Kidney (tissue), 14 donors: ENCODE data around the gene SFMBT2. TPM values are rescaled to one million over a fixed set of nuclear protein-coding genes. Genes with fewer than 3 reads are reported as not detected.

Experiments
- DNase-seq, 5 donors: peaks; one replicate each; pipeline ENCODE4 v3.0.0-alpha.2; 2013 to 2020
- FAIRE-seq: peaks from 2 replicates; lab custom pipeline; 2012; peaks lifted over from hg19 to GRCh38; lab: Jason Lieb, UNC
- H3K27ac ChIP-seq, 2 donors: one replicate each; pipeline ENCODE4 v1.7.0; 2013; ENCODE audit warnings: low read depth in 2 of 2, low read length in 2 of 2, inconsistent platforms in 1 of 2
- H3K27me3 ChIP-seq: one replicate; pipeline ENCODE4 v1.7.1; 2013; ENCODE audit warnings: low read length, inconsistent platforms; ENCODE audit not compliant: control insufficient read depth, insufficient read depth
- H3K36me3 ChIP-seq, 3 donors: one replicate each; pipeline versions ENCODE4 v1.7.0 to v1.7.1; 2013; ENCODE audit warnings: low read length in 3 of 3, control low read depth in 1 of 3, inconsistent platforms in 1 of 3; ENCODE audit not compliant: insufficient read depth in 3 of 3, control insufficient read depth in 2 of 3
- H3K4me1 ChIP-seq, 3 donors: one replicate each; pipeline versions ENCODE4 v1.7.0 to v1.7.1; 2013; ENCODE audit warnings: low read length in 3 of 3, inconsistent platforms in 1 of 3, low read depth in 1 of 3; ENCODE audit not compliant: control insufficient read depth in 2 of 3, insufficient read depth in 2 of 3
- H3K4me3 ChIP-seq, 3 donors: one replicate each; pipeline versions ENCODE4 v1.7.0 to v1.8.1; 2013; ENCODE audit warnings: low read length in 3 of 3, control low read depth in 1 of 3, inconsistent platforms in 1 of 3
- H3K9ac ChIP-seq, 3 donors: one replicate each; pipeline versions ENCODE4 v1.7.0 to v1.7.1; 2013; ENCODE audit warnings: low read length in 3 of 3, control low read depth in 1 of 3, inconsistent platforms in 1 of 3
- H3K9me3 ChIP-seq, 3 donors: one replicate each; pipeline versions ENCODE4 v1.7.0 to v1.7.1; 2013; ENCODE audit warnings: low read length in 3 of 3, control low read depth in 1 of 3, inconsistent platforms in 1 of 3; ENCODE audit not compliant: control insufficient read depth in 2 of 3, insufficient read depth in 1 of 3
- CTCF ChIP-seq: IDR thresholded peaks from 3 replicates; pipeline ENCODE4 v1.5.1; 2012; ENCODE audit warnings: mild to moderate bottlenecking, moderate library complexity, borderline replicate concordance; ENCODE audit not compliant: insufficient read depth; ENCODE audit errors: extremely low read depth
- intact Hi-C: fragments of 100-400 bp; cut with DNase I; formaldehyde crosslinking; loops from one replicate; pipeline ENCODE4 v1.11.1; 2022
- polyA plus RNA-seq: library from polyadenylated mRNA; stranded (reverse); fragments of 350-450 nt; fragmentation: Illumina TruSeq; extraction: RNeasy Lipid Tissue Mini Kit (QIAGEN cat#74804); gene quantifications from one replicate; pipeline ENCODE4 v1.2.3, GENCODE V29; 2014; ENCODE audit warnings: low read depth, low replicate concordance; ENCODE audit not compliant: insufficient read depth
- total RNA-seq: library from RNA; stranded (reverse); fragmentation: NEBNext Ultra II Directional; extraction: Animal tissue kit (Norgen Biotek cat#: 25700); gene quantifications from one replicate; pipeline ENCODE4 v1.2.1, GENCODE V29; 2021
- donor health status: control.
- donor health status: control.
- donor health status: control.
- donor health status: control.
- donor health status: control.
- donor health status: DM: yes; HTN: yes; CAD: no.
- donor health status: Normal renal cell carcinoma (clear cell type).

SFMBT2 gene
- total and polyA plus RNA-seq, 2 donors from 2014 or later, result 1.2 to 15.3 TPM

DNA sequence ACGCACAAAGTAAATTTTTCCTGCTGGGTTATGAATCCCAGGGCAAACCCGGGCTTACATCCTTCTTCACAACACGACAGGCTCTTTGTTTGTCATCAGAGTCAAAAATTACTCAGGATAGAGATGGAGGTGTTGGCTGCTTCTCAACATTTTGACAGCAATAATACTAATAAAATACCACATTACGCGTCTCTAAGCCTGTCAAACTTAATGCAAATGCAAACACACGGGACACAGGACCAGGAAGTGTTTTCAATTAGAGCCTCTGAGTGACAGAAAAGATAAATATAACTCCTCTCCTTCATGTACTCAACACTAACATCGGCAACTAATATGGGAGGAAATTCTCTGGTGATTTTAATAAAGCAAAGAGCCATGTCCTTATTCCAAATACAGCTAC lies 128.4 kb downstream of the SFMBT2 start:
- H3K4me1 ChIP-seq, result no peaks in the 10 kb centered on the region
- intact Hi-C loops, result no loop called here
- DNase-seq (no peak), FAIRE-seq (no peak)
- no peak for TF ChIP-seq CTCF
- no peaks in the 10 kb centered on the region for H3K9me3 ChIP-seq
- no peak overlapping the region for H3K27ac ChIP-seq
- no peak overlapping the region for H3K4me3 ChIP-seq
- no peaks in the 10 kb centered on the region for H3K27me3 ChIP-seq
- no peaks in the 10 kb centered on the region for H3K36me3 ChIP-seq
- no peak overlapping the region for H3K9ac ChIP-seq

DNA sequence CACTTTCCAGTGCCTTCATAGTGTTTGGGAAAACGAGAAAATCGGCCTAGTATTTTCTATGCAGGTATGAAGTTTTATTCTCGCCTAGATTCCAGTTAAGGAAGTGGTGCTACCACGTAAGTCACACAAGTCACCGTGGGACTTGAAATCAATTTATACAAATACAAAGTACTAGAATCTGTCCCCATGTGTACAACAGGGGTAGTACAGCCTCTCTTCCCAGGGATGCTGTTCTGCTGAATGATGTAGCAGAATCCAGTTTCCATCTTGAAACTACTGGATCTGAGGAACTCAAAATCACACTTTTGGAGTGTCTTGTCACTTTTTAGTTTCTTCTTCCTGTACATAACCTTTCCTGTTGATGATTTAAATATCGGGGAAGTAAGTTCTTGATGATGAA lies 129.4 kb downstream of the SFMBT2 start:
- H3K27ac ChIP-seq, result no peak overlapping the region
- intact Hi-C loops, result no loop called here
- no peak overlapping the region for H3K9ac ChIP-seq
- FAIRE-seq (no peak), DNase-seq (no peak)
- no peak overlapping the region for H3K4me3 ChIP-seq
- TF ChIP-seq CTCF, result no peak
- H3K4me1 ChIP-seq, result no peaks in the 10 kb centered on the region
- H3K27me3 ChIP-seq, result no peaks in the 10 kb centered on the region
- H3K36me3 ChIP-seq, result no peaks in the 10 kb centered on the region
- no peaks in the 10 kb centered on the region for H3K9me3 ChIP-seq

DNA sequence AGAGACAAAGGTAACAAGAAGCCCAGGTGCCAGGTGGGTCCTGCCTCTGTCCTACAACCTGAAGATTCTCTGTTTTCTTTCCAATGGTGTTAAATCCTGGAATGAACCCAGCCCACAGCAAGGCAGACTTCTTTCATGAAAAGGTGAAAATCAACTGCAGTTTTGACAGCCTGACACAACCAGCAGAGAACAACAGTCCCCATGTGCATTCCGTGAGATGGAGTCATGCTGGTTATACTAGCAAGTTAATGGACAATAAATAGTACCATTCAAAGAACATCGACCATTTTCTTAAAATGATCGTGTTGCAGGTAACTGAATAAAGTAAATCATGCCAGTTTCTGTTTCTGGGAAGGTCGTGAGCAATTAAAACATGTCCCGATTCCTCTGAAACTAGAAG lies 131.5 kb downstream of the SFMBT2 start:
- no peak for TF ChIP-seq CTCF
- no peak overlapping the region for H3K4me3 ChIP-seq
- H3K36me3 ChIP-seq, result no peaks in the 10 kb centered on the region
- H3K27ac ChIP-seq, result no peak overlapping the region
- no peaks in the 10 kb centered on the region for H3K4me1 ChIP-seq
- no peak overlapping the region for H3K9ac ChIP-seq
- DNase-seq (no peak), FAIRE-seq (no peak)
- H3K9me3 ChIP-seq, result no peaks in the 10 kb centered on the region
- intact Hi-C loops, result no loop called here
- H3K27me3 ChIP-seq, result no peaks in the 10 kb centered on the region

DNA sequence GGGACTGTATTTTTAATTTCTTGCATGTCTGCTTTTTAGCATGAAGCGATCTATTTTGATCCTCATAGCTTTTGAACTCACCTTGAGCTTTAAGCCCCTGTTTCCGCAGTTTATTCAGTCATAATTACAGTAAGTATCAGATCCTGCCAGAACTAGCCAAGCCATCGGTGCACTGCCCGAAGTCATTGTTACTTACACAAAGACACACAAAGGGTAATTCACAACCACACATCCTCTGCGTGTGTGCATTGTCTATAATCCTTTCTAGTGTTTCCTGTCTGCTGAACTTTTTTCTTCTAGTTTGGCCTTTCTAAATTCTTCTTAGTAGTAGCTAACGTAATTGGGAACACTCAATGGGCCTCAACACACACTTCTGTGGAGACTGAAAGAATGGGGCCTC lies 133.0 kb downstream of the SFMBT2 start:
- no peak overlapping the region for H3K9ac ChIP-seq
- no peak for FAIRE-seq
- no peak overlapping the region for H3K27ac ChIP-seq
- no peak for DNase-seq
- H3K36me3 ChIP-seq, result no peaks in the 10 kb centered on the region
- H3K4me1 ChIP-seq, result no peaks in the 10 kb centered on the region
- H3K9me3 ChIP-seq, result no peaks in the 10 kb centered on the region
- H3K4me3 ChIP-seq, result no peak overlapping the region
- no peaks in the 10 kb centered on the region for H3K27me3 ChIP-seq
- intact Hi-C loops, result no loop called here
- TF ChIP-seq CTCF, result no peak
